DND-41 (cell line): ENCODE results near the gene SYNE2.

Experiments used
- ATAC-seq: fragments of 200-7000 bp; cut with Tn5 transposase; 3 replicates; pipeline ENCODE4 v1.9.1; 2021; ENCODE audit warnings: low read depth; ENCODE audit not compliant: insufficient read depth
- DNase-seq: peaks from one replicate; pipeline ENCODE4 v3.0.0-alpha.2; 2020
- H2AFZ ChIP-seq: 2 replicates; pipeline ENCODE4 v1.6.0; 2012; ENCODE audit warnings: low read depth, low read length
- H3K27ac ChIP-seq: 2 replicates; pipeline ENCODE4 v1.5.1; 2012; ENCODE audit warnings: low read length, inconsistent platforms
- H3K27me3 ChIP-seq: fragments of 200-600 bp; sonication (generic); 2 replicates; pipeline ENCODE4 v1.6.0; 2012; ENCODE audit warnings: low read length, mild to moderate bottlenecking, inconsistent platforms; ENCODE audit not compliant: insufficient read depth, poor library complexity
- H3K36me3 ChIP-seq: 2 replicates; pipeline ENCODE4 v1.5.1; 2012; ENCODE audit warnings: low read length, inconsistent platforms; ENCODE audit not compliant: insufficient read depth
- H3K4me1 ChIP-seq: 2 replicates; pipeline ENCODE4 v1.5.1; 2012; ENCODE audit warnings: mild to moderate bottlenecking, low read length; ENCODE audit not compliant: insufficient read depth
- H3K4me2 ChIP-seq: 2 replicates; pipeline ENCODE4 v1.6.0; 2012; ENCODE audit warnings: mild to moderate bottlenecking, moderate library complexity, low read length, inconsistent platforms; ENCODE audit not compliant: insufficient read depth
- H3K4me3 ChIP-seq, 2 experiments: fragments of 200-600 bp in 1 of 2; shearing (Covaris generic) in 1 of 2; 2 replicates each; pipeline ENCODE4 v1.5.1; 2012 to 2016; ENCODE audit warnings: inconsistent platforms in 2 of 2, low read length in 2 of 2, mild to moderate bottlenecking in 2 of 2, low read depth in 1 of 2, moderate library complexity in 1 of 2
- H3K79me2 ChIP-seq: 2 replicates; pipeline ENCODE4 v1.6.0; 2012; ENCODE audit warnings: low read length, inconsistent platforms; ENCODE audit not compliant: insufficient read depth
- H3K9ac ChIP-seq: 2 replicates; pipeline ENCODE4 v1.6.0; 2012; ENCODE audit warnings: low read depth, mild to moderate bottlenecking, inconsistent platforms, low read length, moderate library complexity
- H3K9me3 ChIP-seq: 2 replicates; pipeline ENCODE4 v1.5.1; 2012; ENCODE audit warnings: low read length, moderate library complexity, mild to moderate bottlenecking, inconsistent platforms; ENCODE audit not compliant: insufficient read depth, severe bottlenecking
- H4K20me1 ChIP-seq: 2 replicates; pipeline ENCODE4 v1.6.0; 2012; ENCODE audit warnings: low read length; ENCODE audit not compliant: insufficient read depth
- EZH2 ChIP-seq: IDR thresholded peaks from 3 replicates; pipeline ENCODE4 v1.6.1; 2012; ENCODE audit warnings: borderline replicate concordance, low read depth, mild to moderate bottlenecking, moderate library complexity, low read length, inconsistent platforms; ENCODE audit not compliant: severe bottlenecking
- TF ChIP-seq, protein P1 (sequence below): IDR thresholded peaks from 2 replicates; pipeline ENCODE4 v1.5.1; 2012; ENCODE audit warnings: borderline replicate concordance, low read length, moderate library complexity, mild to moderate bottlenecking; ENCODE audit not compliant: poor library complexity, severe bottlenecking; ENCODE audit errors: extremely low read depth

Gene SYNE2

DNA sequence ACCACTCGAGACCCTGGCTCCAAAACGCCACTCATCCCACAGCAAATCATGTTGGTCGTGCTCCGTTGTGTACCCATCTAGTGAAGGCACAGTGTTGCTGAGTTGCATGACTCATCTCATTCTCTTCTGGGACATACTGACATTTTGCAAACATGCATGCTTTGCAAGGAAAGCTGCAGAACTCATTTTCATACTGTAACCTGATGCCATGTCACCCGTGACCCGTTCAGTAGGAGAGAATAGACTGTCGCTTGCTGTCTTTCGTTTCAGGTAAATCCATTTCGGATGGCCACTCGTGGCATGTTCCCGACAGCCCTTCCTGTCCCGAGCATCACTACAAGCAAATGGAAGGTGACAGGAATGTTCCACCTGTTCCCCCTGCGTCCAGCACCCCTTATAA lies 363.2 kb downstream of the SYNE2 start:
- no peak overlapping the region for H3K27ac ChIP-seq

DNA sequence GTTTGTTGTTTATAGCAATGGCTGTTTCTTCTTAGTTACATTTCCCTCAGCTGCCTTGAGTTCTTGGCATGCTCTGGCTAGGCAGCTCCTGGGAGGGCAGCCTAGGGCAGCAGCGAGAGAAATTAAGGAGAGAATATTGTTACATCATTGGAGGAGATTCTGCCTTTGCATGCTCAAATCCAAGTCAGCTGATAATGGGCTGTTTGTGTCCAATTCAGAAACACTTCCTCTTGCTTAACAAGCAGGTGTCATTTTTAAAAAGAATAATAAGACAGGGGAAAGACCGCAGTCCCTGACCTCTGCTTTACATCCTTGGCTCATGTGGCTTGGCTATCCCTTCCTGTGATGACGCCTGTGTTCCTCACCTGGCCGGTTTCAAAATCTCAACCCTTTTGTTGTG lies 364.5 kb downstream of the SYNE2 start:
- no peak overlapping the region for H3K27ac ChIP-seq
- no peaks in the 10 kb centered on the region for H3K79me2 ChIP-seq
- H3K4me2 ChIP-seq: no peak overlapping the region
- ATAC-seq (no peak), DNase-seq (no peak)
- H3K27me3 ChIP-seq: no peaks in the 10 kb centered on the region
- H3K4me3 ChIP-seq: no peak overlapping the region
- H3K9ac ChIP-seq: no peak overlapping the region
- H3K4me1 ChIP-seq: no peaks in the 10 kb centered on the region
- TF ChIP-seq, protein P1, sequence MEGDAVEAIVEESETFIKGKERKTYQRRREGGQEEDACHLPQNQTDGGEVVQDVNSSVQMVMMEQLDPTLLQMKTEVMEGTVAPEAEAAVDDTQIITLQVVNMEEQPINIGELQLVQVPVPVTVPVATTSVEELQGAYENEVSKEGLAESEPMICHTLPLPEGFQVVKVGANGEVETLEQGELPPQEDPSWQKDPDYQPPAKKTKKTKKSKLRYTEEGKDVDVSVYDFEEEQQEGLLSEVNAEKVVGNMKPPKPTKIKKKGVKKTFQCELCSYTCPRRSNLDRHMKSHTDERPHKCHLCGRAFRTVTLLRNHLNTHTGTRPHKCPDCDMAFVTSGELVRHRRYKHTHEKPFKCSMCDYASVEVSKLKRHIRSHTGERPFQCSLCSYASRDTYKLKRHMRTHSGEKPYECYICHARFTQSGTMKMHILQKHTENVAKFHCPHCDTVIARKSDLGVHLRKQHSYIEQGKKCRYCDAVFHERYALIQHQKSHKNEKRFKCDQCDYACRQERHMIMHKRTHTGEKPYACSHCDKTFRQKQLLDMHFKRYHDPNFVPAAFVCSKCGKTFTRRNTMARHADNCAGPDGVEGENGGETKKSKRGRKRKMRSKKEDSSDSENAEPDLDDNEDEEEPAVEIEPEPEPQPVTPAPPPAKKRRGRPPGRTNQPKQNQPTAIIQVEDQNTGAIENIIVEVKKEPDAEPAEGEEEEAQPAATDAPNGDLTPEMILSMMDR: no peak
- TF ChIP-seq EZH2: no peak
- H2AFZ ChIP-seq: no peak overlapping the region
- peaks cover 97% of the 10 kb centered on the region for H3K36me3 ChIP-seq
- H4K20me1 ChIP-seq: no peaks in the 10 kb centered on the region
- H3K9me3 ChIP-seq: no peaks in the 10 kb centered on the region

More for the DNA sequence above, 363.2 kb downstream of the SYNE2 start:
- Histone ChIP-seq H3K4me2 (no peak overlapping the region), H3K27me3 (no peaks in the 10 kb centered on the region), H3K9ac (no peak overlapping the region), H3K4me1 (no peaks in the 10 kb centered on the region), H2AFZ (no peak overlapping the region), H4K20me1 (no peaks in the 10 kb centered on the region), H3K36me3 (peaks cover 99% of the 10 kb centered on the region), H3K4me3 (no peak overlapping the region), H3K79me2 (no peaks in the 10 kb centered on the region), H3K9me3 (no peaks in the 10 kb centered on the region)
- TF ChIP-seq, protein P1: no peak
- TF ChIP-seq EZH2: no peak
- no peak for ATAC-seq
- DNase-seq: no peak

DNA sequence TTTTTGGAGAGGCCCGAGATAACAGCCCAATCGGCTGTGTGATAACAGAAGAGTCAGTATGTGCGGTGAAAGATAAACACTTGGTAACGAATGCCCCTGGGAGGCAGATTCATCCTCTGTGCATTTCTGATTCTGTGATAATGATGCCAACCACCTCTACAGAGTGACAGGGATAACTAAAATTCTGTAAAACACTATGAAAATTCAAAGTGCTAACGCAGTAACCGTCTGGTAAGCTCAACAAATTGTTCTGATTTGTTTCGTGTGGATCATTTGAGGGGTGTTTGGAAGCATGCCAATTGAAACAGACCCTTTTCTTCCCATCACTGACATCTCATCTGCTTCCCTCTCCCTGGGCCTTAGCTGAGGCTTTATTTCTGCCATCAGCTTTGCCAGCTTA lies 365.0 kb downstream of the SYNE2 start:
- Histone ChIP-seq H4K20me1 (no peaks in the 10 kb centered on the region), H3K4me2 (no peak overlapping the region), H3K4me1 (no peaks in the 10 kb centered on the region), H3K36me3 (peaks cover 95% of the 10 kb centered on the region), H3K27me3 (no peaks in the 10 kb centered on the region), H3K9ac (no peak overlapping the region), H2AFZ (no peak overlapping the region), H3K79me2 (no peaks in the 10 kb centered on the region), H3K9me3 (no peaks in the 10 kb centered on the region), H3K27ac (no peak overlapping the region), H3K4me3 (no peak overlapping the region)
- no peak for TF ChIP-seq EZH2
- TF ChIP-seq, protein P1: no peak
- no peak for ATAC-seq
- no peak for DNase-seq
